ENCODE results near the gene LSM7.

LSM7 gene

GRCh38 chr19:2306281-2306806 lies 22.0 kb downstream of the LSM7 start:
- no peak for FAIRE-seq
- no peak for DNase-seq (ENCODE audit: insufficient read length, low spot score)
- TF ChIP-seq, protein P1, sequence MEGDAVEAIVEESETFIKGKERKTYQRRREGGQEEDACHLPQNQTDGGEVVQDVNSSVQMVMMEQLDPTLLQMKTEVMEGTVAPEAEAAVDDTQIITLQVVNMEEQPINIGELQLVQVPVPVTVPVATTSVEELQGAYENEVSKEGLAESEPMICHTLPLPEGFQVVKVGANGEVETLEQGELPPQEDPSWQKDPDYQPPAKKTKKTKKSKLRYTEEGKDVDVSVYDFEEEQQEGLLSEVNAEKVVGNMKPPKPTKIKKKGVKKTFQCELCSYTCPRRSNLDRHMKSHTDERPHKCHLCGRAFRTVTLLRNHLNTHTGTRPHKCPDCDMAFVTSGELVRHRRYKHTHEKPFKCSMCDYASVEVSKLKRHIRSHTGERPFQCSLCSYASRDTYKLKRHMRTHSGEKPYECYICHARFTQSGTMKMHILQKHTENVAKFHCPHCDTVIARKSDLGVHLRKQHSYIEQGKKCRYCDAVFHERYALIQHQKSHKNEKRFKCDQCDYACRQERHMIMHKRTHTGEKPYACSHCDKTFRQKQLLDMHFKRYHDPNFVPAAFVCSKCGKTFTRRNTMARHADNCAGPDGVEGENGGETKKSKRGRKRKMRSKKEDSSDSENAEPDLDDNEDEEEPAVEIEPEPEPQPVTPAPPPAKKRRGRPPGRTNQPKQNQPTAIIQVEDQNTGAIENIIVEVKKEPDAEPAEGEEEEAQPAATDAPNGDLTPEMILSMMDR (IDR thresholded peaks at IDR 0.05; ENCODE audit: insufficient read depth, missing control alignments) = no peak

DNA sequence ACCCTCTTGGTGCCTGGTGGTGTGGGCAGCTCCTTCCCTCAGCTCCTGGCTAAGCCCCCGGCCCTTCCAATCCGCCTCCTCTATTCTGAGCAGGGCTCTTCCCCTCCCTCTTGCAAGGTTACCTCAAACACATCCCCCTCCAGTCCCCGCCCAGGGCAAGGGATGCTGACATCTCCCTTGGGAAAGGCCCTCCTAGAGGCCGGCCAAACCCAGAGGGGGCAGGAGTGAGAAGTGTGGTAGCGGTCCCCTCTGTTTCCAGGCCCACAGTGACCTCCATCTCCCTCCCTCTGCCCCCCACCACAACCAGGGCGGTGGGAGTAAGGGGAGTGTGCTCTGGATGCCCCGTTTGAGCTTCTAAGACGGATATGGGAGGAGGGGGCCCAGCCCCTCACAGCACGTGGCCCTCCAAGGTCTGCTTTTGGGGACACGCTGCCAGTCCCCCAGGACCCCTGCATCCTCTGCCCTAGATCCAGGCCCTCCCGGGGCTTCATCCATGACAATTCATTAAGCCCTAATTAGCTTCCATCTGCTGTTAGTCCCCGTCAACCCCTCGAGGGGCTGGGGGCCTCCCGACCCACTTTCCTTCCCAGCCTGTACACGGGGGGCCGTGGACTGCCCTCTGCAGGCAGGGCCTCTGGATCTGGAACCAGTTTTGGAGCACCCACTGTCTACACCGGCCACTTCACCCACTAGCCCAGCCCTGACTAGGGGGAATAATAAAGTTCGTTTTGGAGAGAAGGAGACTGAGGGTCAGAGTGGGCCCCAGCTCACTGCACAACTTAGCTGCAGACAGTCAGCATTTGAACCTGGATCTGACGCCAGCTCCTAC lies 22.7 kb downstream of the LSM7 start:
- TF ChIP-seq, protein P1 (IDR thresholded peaks at IDR 0.05; ENCODE audit: insufficient read depth, missing control alignments) = no peak
- no peak for FAIRE-seq
- no peak for DNase-seq (ENCODE audit: insufficient read length, low spot score)

DNA sequence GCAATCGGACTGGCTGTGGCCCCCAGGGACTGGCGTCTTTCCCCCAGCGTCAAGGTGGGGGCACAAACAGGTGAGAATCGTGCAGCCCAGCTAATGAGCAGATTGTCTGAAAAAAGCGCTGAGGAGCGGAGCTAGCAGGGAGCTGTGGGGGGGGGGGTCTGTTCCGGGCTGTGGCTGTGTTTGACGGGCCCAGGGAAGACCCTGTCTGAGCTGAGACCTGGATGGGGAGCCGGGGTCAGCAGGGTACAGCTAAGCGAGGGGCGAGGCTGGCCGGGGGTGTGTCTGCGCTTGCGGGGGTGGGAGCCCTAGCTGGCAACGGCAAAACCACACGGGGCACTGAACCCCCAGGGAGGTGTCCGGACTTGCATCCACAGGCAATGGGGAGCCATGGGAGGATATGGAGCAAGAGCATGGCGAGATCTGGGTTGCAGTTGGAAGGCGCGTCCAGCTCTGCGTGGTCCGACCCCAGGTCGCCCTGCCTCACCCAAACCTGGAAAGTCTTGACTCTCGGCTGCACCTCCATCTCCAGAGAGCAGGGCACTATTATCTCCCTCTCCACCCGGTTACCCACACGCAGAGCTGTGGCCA lies 25.1 kb downstream of the LSM7 start:
- FAIRE-seq = no peak
- TF ChIP-seq, protein P1 (IDR thresholded peaks at IDR 0.05; ENCODE audit: insufficient read depth, missing control alignments) = no peak
- DNase-seq (ENCODE audit: insufficient read length, low spot score) = no peak

DNA sequence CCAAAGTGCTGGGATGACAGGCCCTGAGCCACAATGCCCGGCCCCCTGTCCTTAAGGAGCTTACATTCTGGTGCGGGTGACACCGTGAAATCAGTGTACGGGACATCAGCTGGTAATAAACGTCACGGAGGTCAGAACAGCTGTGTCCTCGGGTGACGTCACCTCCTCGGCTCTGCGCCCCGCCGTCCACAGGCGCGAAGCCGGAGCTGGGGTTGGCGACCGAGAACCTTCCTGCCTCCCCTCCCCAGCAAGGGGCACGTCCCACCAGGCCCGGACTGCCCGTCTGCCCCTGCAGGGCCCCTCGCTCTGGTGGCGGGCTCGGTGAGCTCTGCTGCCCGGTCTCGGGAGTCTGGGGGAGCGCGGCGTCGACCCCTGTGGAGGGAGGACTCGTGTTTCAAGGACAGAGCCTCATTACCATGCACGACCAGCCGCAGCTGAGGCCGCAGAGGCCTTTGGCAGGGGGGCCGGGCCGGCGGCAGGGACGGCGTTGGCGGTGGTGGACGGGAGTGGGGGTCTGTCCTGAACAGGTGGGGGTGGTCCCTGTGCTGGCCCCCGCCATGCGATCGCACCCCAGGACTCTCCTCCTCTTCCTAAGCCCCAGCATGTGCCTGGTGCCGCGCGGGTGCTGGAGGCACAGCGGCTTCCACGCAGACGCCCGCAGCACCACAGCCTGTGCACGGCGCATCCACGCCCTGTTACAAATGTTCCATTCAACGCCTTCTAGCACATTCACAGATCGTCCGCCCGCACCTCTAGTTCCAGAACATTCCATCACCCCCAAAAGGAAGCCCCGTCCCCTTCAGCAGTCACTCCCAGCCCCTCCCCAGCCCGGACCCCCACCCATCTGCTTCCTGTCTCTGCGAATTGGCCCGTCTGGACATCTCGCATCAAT lies 25.8 kb downstream of the LSM7 start:
- no peak for FAIRE-seq
- TF ChIP-seq, protein P1 (IDR thresholded peaks at IDR 0.05; ENCODE audit: insufficient read depth, missing control alignments) = no peak
- DNase-seq (ENCODE audit: insufficient read length, low spot score) = no peak

DNA sequence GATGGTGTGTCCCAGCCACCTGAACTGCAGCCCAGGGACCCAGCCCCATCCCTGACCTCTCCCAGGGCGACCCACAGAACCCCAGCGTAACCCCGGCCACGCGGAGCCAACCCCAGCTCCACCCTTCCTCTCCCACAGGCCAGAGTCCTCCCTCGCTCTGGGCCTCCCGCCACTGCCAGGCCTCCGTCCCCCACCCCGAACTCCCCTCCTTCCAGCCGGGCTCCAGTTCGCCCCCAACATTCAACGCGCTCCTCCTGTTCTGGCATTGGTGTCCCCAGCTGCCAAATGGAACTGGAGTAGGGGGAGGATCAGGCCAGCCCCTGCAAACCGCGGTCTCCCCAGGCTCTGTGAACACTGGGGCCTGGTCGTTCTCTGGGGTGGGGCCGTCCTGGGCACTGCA lies 27.9 kb downstream of the LSM7 start:
- DNase-seq (ENCODE audit: insufficient read length, low spot score) = no peak
- no peak for FAIRE-seq

GRCh38 chr19:2296141-2296540 lies 32.2 kb downstream of the LSM7 start:
- TF ChIP-seq, protein P1 (IDR thresholded peaks at IDR 0.05; ENCODE audit: insufficient read depth, missing control alignments) = no peak
- FAIRE-seq = no peak
- no peak for DNase-seq (ENCODE audit: insufficient read length, low spot score)

More for the DNA sequence above, 27.9 kb downstream of the LSM7 start:
- TF ChIP-seq, protein P1 (IDR thresholded peaks at IDR 0.05; ENCODE audit: insufficient read depth, missing control alignments) = no peak

Data from D721Med (cell line).